ENCODE data around the gene TTF2. TPM values are rescaled to one million over a fixed set of nuclear protein-coding genes. Genes with fewer than 3 reads are reported as not detected.

TTF2 gene
- total RNA-seq, 1 experiment from 2014 or later = 31.9 TPM

GRCh38 chr1:117084231-117084630 lies 24.1 kb downstream of the TTF2 start:
- no peaks in the 10 kb centered on the region for H3K4me1 Mint-ChIP-seq (ENCODE audit: low read depth, unreplicated experiment)
- Histone ChIP-seq H3K36me3 (ENCODE audit: control insufficient read depth, insufficient read depth, low read length) (no peaks in the 10 kb centered on the region; the same call in 1 of the 2 replicates), H3K4me1 (no peaks in the 10 kb centered on the region), H3K9me3 (no peaks in the 10 kb centered on the region), H3K27me3 (replicated peaks; ENCODE audit: control insufficient read depth, insufficient read depth, low read length) (no peaks in the 10 kb centered on the region), H3K4me3 (ENCODE audit: low read depth, low read length) (no peak overlapping the region)
- DNase-seq = no peak
- no peak overlapping the region for H3K4me3 Mint-ChIP-seq (ENCODE audit: unreplicated experiment)
- no TSS peak for BruUV-seq (replicated peaks)
- CTCF ChIA-PET = no interaction called here
- no peak overlapping the region for H3K27ac Mint-ChIP-seq (ENCODE audit: unreplicated experiment)
- no peak for TF ChIP-seq CTCF (IDR thresholded peaks at IDR 0.05; ENCODE audit: insufficient read depth in 1 of 2, low read depth in 1 of 2, low read length in 1 of 2, severe bottlenecking in 1 of 2, unreplicated experiment in 1 of 2)
- no peaks in the 10 kb centered on the region for H3K9me3 Mint-ChIP-seq (ENCODE audit: unreplicated experiment)
- intact Hi-C loops (cut with micrococcal nuclease; ENCODE audit: unreplicated experiment) = no loop called here
- POLR2A ChIA-PET = no interaction called here
- no peaks in the 10 kb centered on the region for H3K27me3 Mint-ChIP-seq (ENCODE audit: insufficient read depth, unreplicated experiment)
- H3K36me3 Mint-ChIP-seq (ENCODE audit: insufficient read depth, unreplicated experiment) = peaks cover 16% of the 10 kb centered on the region

GRCh38 chr1:117087686-117088085 lies 27.6 kb downstream of the TTF2 start:
- no peak overlapping the region for H3K27ac Mint-ChIP-seq (ENCODE audit: unreplicated experiment)
- Histone ChIP-seq H3K4me1 (no peaks in the 10 kb centered on the region), H3K4me3 (ENCODE audit: low read depth, low read length) (no peak overlapping the region), H3K36me3 (ENCODE audit: control insufficient read depth, insufficient read depth, low read length) (no peaks in the 10 kb centered on the region; the same call in 1 of the 2 replicates), H3K9me3 (no peaks in the 10 kb centered on the region), H3K27me3 (replicated peaks; ENCODE audit: control insufficient read depth, insufficient read depth, low read length) (no peaks in the 10 kb centered on the region)
- H3K9me3 Mint-ChIP-seq (ENCODE audit: unreplicated experiment) = no peaks in the 10 kb centered on the region
- no peak overlapping the region for H3K4me3 Mint-ChIP-seq (ENCODE audit: unreplicated experiment)
- POLR2A ChIA-PET = no interaction called here
- H3K27me3 Mint-ChIP-seq (ENCODE audit: insufficient read depth, unreplicated experiment) = no peaks in the 10 kb centered on the region
- no peaks in the 10 kb centered on the region for H3K4me1 Mint-ChIP-seq (ENCODE audit: low read depth, unreplicated experiment)
- BruUV-seq (replicated peaks) = no TSS peak
- CTCF ChIA-PET = no interaction called here
- no peak for DNase-seq
- no peak for TF ChIP-seq CTCF (IDR thresholded peaks at IDR 0.05; ENCODE audit: insufficient read depth in 1 of 2, low read depth in 1 of 2, low read length in 1 of 2, severe bottlenecking in 1 of 2, unreplicated experiment in 1 of 2)
- intact Hi-C loops (cut with micrococcal nuclease; ENCODE audit: unreplicated experiment) = no loop called here
- peaks cover 18% of the 10 kb centered on the region for H3K36me3 Mint-ChIP-seq (ENCODE audit: insufficient read depth, unreplicated experiment)

- Mint-ChIP-seq H3K27ac (ENCODE audit: unreplicated experiment) (no peak overlapping the region), H3K4me1 (ENCODE audit: low read depth, unreplicated experiment) (no peaks in the 10 kb centered on the region), H3K4me3 (ENCODE audit: unreplicated experiment) (no peak overlapping the region), H3K36me3 (ENCODE audit: insufficient read depth, unreplicated experiment) (peaks cover 22% of the 10 kb centered on the region), H3K27me3 (ENCODE audit: insufficient read depth, unreplicated experiment) (no peaks in the 10 kb centered on the region), H3K9me3 (ENCODE audit: unreplicated experiment) (no peaks in the 10 kb centered on the region)
- Histone ChIP-seq H3K4me3 (ENCODE audit: low read depth, low read length) (no peak overlapping the region), H3K36me3 (ENCODE audit: control insufficient read depth, insufficient read depth, low read length) (no peaks in the 10 kb centered on the region; the same call in none of the 2 replicates), H3K4me1 (no peaks in the 10 kb centered on the region), H3K9me3 (no peaks in the 10 kb centered on the region), H3K27me3 (replicated peaks; ENCODE audit: control insufficient read depth, insufficient read depth, low read length) (no peaks in the 10 kb centered on the region)
- intact Hi-C loops (cut with micrococcal nuclease; ENCODE audit: unreplicated experiment) = no loop called here
- POLR2A ChIA-PET = no interaction called here
- BruUV-seq (replicated peaks) = no TSS peak
- no peak for TF ChIP-seq CTCF (IDR thresholded peaks at IDR 0.05; ENCODE audit: insufficient read depth in 1 of 2, low read depth in 1 of 2, low read length in 1 of 2, severe bottlenecking in 1 of 2, unreplicated experiment in 1 of 2)
- no peak for DNase-seq
- CTCF ChIA-PET = no interaction called here
Measured at GRCh38 chr1:117089996-117090395, 29.9 kb downstream of the TTF2 start.

All from Caco-2 (cell line).